Omental fat pad (tissue), 4 donors: ENCODE data around the gene GPD1. TPM values are rescaled to one million over a fixed set of nuclear protein-coding genes. Genes with fewer than 3 reads are reported as not detected.

Experiments used
- ATAC-seq: fragments of 150-250 bp; one replicate; pipeline ENCODE4 v1.9.1; 2016; ENCODE audit warnings: mild to moderate bottlenecking, moderate library complexity; ENCODE audit not compliant: low FRiP score
- DNase-seq: peaks from one replicate; pipeline ENCODE4 v3.0.0-alpha.2; 2019; ENCODE audit warnings: low spot score
- total RNA-seq, 4 donors: library from RNA; depleted of rRNA; stranded (reverse); fragments of >200 nt; gene quantifications; one replicate each; pipeline ENCODE4 v1.1.0, GENCODE V29; 2016
- TF ChIP-seq, protein P1 (sequence below), 3 donors: fragments of 450-650 bp; IDR thresholded peaks; one replicate each; pipeline ENCODE4 v1.5.1; 2016 to 2017; ENCODE audit warnings: antibody characterized with exemption in 3 of 3, mild to moderate bottlenecking in 3 of 3, moderate library complexity in 2 of 3

Gene GPD1
- total RNA-seq, 4 donors from 2014 or later, result 689 to 2,989 (median 2,080) TPM

DNA sequence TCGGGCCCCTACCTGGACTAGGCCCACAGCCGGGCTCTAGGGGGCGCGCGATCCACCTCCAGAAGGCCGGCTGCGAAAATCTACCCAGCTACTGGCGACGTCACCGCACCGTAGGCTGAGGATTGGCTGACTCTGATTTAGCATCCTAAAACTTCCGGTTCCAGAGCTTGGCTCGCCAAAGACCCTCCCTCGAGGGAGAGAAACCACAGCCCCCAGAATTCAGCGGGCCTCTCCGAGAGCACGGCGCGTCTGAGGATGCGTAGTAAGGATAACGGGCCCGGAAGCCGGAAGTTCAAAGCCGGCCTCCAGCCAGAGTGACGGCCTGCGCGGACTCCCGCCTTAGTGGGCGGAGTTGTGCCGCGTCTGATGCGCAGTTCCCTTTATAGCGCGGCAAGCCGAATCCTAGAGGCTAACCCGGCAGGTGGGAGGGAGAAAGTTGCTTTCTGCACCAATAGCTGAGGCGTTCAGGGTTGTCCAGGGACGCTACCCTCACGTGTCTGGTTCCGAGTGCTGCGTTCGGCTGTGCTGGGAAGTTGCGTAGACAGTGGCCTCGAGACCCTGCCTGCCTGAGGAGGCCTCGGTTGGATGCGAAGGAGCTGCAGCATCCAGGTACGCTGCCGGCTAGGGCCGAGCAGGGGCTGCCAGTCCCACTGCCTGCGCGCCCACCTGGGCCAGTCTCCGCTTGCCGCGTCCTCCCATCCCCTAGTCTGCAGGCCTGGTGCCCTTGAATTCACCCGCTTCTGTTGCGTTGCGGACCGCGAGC is 8.1 kb downstream of the GPD1 start, which contains the start of gene COX14:
TSS of gene COX14 (plus strand) at position 544 of the 763 bp plus-strand sequence. CDS start 7,808 bp downstream, outside the sequence.
- peak; percentile 97 for ATAC-seq
- DNase-seq, result peak; percentile 98
- TF ChIP-seq, protein P1, sequence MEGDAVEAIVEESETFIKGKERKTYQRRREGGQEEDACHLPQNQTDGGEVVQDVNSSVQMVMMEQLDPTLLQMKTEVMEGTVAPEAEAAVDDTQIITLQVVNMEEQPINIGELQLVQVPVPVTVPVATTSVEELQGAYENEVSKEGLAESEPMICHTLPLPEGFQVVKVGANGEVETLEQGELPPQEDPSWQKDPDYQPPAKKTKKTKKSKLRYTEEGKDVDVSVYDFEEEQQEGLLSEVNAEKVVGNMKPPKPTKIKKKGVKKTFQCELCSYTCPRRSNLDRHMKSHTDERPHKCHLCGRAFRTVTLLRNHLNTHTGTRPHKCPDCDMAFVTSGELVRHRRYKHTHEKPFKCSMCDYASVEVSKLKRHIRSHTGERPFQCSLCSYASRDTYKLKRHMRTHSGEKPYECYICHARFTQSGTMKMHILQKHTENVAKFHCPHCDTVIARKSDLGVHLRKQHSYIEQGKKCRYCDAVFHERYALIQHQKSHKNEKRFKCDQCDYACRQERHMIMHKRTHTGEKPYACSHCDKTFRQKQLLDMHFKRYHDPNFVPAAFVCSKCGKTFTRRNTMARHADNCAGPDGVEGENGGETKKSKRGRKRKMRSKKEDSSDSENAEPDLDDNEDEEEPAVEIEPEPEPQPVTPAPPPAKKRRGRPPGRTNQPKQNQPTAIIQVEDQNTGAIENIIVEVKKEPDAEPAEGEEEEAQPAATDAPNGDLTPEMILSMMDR (IDR thresholded peaks at IDR 0.05), result peak in 1 of 3 donors; percentile 78

DNA sequence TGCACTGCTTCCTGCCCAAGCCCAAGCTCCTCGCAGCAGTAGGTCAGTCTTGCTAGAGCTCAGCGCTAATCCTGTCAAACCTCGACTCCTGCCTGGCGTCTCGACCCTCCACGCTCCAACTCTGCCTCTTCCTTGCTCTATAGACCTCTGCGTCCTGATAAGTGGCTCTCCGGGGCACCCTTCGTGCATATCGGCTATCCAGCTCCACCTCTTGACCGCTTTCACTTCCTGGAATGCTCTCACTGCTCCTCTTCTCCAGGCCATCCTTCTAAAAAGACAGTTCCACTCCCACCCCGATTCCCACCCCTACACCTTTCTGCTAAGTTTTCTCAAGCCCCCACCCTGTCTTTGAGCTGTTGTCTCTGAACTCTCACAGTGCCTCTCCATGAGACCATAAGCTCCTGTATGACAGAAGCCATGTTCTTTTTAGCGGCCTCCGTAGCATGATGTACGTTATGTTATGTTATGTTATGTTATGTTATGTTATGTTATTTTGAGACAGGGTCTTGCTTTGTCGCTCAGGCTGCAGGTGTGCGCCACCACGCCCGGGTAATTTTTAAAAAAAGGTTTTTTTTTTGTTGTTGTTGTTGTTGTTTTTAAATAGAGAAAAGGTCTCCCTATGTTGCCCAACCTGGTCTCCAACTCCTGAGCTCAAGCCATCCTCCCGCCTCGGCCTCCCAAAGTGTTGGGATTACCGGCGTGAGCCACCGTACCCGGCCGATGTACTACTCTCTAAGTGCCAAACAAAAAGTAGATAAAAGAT is 8.8 kb downstream of the GPD1 start:
- TF ChIP-seq, protein P1 (IDR thresholded peaks at IDR 0.05), result no peak
- ATAC-seq (peak; percentile 4), DNase-seq (no peak)

DNA sequence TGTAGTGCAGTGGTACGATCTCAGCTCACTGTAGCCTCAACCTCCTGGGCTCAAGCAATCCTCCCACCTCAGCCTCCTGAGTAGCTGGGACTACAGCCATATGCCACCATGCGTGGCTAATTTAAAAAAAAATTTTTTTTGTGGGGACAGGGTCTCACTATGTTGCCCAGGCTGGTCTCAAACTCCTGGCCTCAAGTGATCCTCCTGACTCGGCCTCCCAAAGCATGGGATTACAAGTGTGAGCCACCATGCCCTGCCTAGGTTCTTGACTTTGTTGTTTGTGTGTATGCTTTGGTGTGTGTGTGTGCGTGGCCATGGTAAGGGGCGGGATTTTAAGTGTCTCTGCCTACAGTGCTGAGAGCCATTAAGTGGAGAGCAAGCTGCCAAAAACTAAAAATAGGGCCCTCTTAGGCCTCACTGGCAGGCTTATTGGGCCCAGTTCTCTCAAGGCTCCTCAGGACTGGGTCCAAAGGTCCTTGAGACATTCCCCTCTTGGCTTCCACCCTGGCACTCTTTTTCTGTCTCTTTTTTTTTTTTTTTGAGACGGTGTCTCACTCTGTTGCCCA is 13.3 kb downstream of the GPD1 start:
- no peak for DNase-seq
- TF ChIP-seq, protein P1 (IDR thresholded peaks at IDR 0.05), result no peak
- ATAC-seq, result no peak

DNA sequence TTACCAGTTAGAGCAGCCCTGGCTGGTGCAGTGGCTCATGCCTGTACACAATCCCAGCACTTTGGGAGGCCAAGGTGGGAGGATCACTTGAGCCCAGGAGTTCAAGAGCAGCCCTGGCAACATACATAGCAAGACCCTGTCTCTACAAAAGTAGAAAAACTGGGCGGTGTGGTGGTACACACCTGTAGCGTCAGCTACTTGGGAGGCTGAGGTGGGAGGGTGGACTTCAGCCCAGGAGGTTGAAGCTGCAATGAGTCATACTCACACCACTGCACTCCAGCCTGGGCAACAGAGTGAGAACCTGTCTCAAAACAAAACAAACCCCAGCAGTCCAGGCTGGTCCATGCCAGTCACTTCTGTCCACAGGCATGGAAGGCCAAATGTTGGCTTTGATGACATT is 15.6 kb downstream of the GPD1 start:
- TF ChIP-seq, protein P1 (IDR thresholded peaks at IDR 0.05), result no peak
- no peak for ATAC-seq
- DNase-seq, result no peak

DNA sequence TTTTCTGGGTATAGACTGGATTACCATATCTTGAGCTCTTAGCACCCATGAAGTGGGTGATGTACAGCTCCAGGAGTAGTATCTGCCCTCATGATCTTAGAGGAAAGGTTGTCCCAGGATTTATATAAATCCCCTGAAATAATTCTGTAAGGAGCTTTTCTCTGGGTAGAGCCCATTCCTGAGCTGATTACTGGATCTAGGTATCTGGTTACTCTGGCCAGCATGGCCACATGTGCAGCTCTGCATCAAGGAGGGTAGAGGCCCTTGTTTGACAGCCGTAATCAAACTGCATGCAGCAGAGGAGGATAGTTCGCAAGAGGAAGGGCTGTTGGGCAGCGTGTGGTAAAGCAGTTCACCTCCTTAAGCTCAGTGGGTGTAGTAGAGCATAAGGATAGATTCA is 16.7 kb downstream of the GPD1 start:
- no peak for DNase-seq
- ATAC-seq, result no peak
- TF ChIP-seq, protein P1 (IDR thresholded peaks at IDR 0.05), result no peak

DNA sequence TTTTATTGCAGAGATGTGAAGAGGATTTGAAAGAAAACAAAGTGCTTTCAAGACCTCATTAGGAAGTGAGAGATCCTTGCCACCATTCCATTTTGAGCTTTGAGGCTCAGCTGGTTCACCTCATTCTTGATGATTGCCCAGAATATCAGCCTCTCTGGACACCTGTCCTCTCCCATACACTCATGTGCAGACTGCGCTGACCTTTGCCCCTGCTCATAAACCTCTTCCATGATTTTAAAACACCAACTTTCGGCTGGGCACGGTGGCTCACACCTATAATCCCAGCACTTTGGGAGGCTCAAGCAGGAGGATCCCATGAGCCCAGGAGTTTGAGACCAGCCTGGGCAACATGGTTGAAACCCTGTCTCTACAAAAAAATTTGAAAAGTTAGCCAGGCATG is 17.1 kb downstream of the GPD1 start:
- no peak for ATAC-seq
- TF ChIP-seq, protein P1 (IDR thresholded peaks at IDR 0.05), result no peak
- no peak for DNase-seq
